Measurements from ENCODE around the gene SPTBN2.

GRCh38 chr11:66747480-66747879 is 18.5 kb upstream of the SPTBN2 start:
- no peak for TF ChIP-seq POLR2A (IDR thresholded peaks at IDR 0.05; ENCODE audit: low read length)
- no peak for TF ChIP-seq GATA1 (IDR thresholded peaks at IDR 0.05; ENCODE audit: low read depth, low read length)
